ENCODE results near the gene SGCD.

Gene SGCD

GRCh38 chr5:156486394-156487238, 159.7 kb downstream of the SGCD start:
- intact Hi-C loops (cut with DNase I): no loop called here
- peak in 1 of 10 donors; percentile 76 for DNase-seq

GRCh38 chr5:156491766-156492165, 164.8 kb downstream of the SGCD start:
- no peak for DNase-seq
- intact Hi-C loops (cut with DNase I): loop anchor here (10.0 kb wide), 1 partner anchor 103 kb away; no protein-coding TSS in a partner anchor

- intact Hi-C loops (cut with DNase I): loop anchor here (10.0 kb wide), 1 partner anchor 99 kb away; no protein-coding TSS in a partner anchor
- no peak for DNase-seq
Measured at GRCh38 chr5:156496291-156496690, 169.3 kb downstream of the SGCD start.

GRCh38 chr5:156497804-156498208, 170.8 kb downstream of the SGCD start:
- DNase-seq: no peak
- intact Hi-C loops (cut with DNase I): loop anchor here (10.0 kb wide), 1 partner anchor 97 kb away; no protein-coding TSS in a partner anchor

GRCh38 chr5:156498226-156498980, 171.4 kb downstream of the SGCD start:
- intact Hi-C loops (cut with DNase I): loop anchor here (10.0 kb wide), 1 partner anchor 96 kb away; no protein-coding TSS in a partner anchor
- DNase-seq: no peak

- intact Hi-C loops (cut with DNase I): no loop called here
- no peak for DNase-seq
Measured at GRCh38 chr5:156500755-156501154, 173.8 kb downstream of the SGCD start.

GRCh38 chr5:156505101-156505500, 178.1 kb downstream of the SGCD start:
- intact Hi-C loops (cut with DNase I): no loop called here
- DNase-seq: peak in 1 of 10 donors; percentile 30

- no peak for DNase-seq
- intact Hi-C loops (cut with DNase I): no loop called here
Measured at GRCh38 chr5:156513123-156513815, 186.3 kb downstream of the SGCD start.

GRCh38 chr5:156515121-156515520, 188.2 kb downstream of the SGCD start:
- intact Hi-C loops (cut with DNase I): no loop called here
- no peak for DNase-seq

- no peak for DNase-seq
- intact Hi-C loops (cut with DNase I): no loop called here
Measured at GRCh38 chr5:156515803-156516360, 188.9 kb downstream of the SGCD start.

- intact Hi-C loops (cut with DNase I): no loop called here
- no peak for DNase-seq
Measured at GRCh38 chr5:156522651-156523529, 195.9 kb downstream of the SGCD start.

- intact Hi-C loops (cut with DNase I): no loop called here
Measured at GRCh38 chr5:156523607-156524006, 196.6 kb downstream of the SGCD start.

GRCh38 chr5:156526081-156526925, 199.3 kb downstream of the SGCD start:
- DNase-seq: no peak
- intact Hi-C loops (cut with DNase I): no loop called here

More at GRCh38 chr5:156523607-156524006, 196.6 kb downstream of the SGCD start:
- no peak for DNase-seq

GRCh38 chr5:156527611-156528010, 200.6 kb downstream of the SGCD start:
- DNase-seq: no peak
- intact Hi-C loops (cut with DNase I): no loop called here

- intact Hi-C loops (cut with DNase I): no loop called here
Measured at GRCh38 chr5:156528673-156529072, 201.7 kb downstream of the SGCD start.

GRCh38 chr5:156529892-156530291, 202.9 kb downstream of the SGCD start:
- no peak for DNase-seq
- intact Hi-C loops (cut with DNase I): no loop called here

More at GRCh38 chr5:156528673-156529072, 201.7 kb downstream of the SGCD start:
- DNase-seq: no peak

GRCh38 chr5:156531199-156531598, 204.2 kb downstream of the SGCD start:
- DNase-seq: no peak

GRCh38 chr5:156532921-156533320, 206.0 kb downstream of the SGCD start:
- intact Hi-C loops (cut with DNase I): no loop called here
- DNase-seq: no peak

More at GRCh38 chr5:156531199-156531598, 204.2 kb downstream of the SGCD start:
- intact Hi-C loops (cut with DNase I): no loop called here

Data from posterior cingulate gyrus (tissue), 11 donors.